GM12892 (cell line): ENCODE measurements around the gene APOB.

Experiments
- POLR2A ChIP-seq: IDR thresholded peaks from 2 replicates; pipeline ENCODE4 v1.6.1; 2011; ENCODE audit warnings: low read depth, low read length, control low read depth
- POLR2AphosphoS5 ChIP-seq: IDR thresholded peaks from 2 replicates; pipeline ENCODE4 v1.6.1; 2011; ENCODE audit warnings: low read depth, low read length, control low read depth
- TAF1 ChIP-seq: IDR thresholded peaks from 2 replicates; pipeline ENCODE4 v1.6.1; 2011; ENCODE audit warnings: low read depth, mild to moderate bottlenecking, control low read depth, low read length, borderline replicate concordance

DNA sequence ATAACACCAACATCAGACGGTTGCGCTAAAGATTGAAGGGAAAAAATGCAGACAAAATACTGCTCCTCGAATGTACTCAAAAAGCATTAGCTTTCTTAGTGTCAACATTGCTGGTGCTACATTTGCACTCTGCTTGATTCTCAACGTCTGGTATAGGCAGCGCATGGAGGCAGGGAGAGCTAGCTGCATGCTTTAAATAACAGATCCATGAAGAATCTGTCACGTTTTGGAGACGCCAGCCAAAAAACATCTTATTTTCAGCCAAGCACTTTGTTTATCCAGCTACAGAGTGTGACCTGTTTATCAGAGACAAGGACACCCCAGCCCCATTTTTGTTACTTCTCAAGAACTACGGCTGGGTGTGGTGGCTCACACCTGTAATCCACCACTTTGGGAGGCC lies 59.5 kb downstream of the APOB start:
- no peak for TF ChIP-seq POLR2A
- TF ChIP-seq POLR2AphosphoS5, result no peak
- TF ChIP-seq TAF1, result no peak
